Endothelial cell of umbilical vein (primary cell): ENCODE data around the gene TCN2. TPM values are rescaled to one million over a fixed set of nuclear protein-coding genes. Genes with fewer than 3 reads are reported as not detected.

Source experiments
- BruUV-seq: library from RNA; stranded (reverse); fragments of 400-500 nt; replicated peaks from 2 replicates; lab custom pipeline; 2021; lab: Mats Ljungman, UMichigan
- CTCF ChIA-PET: fragments of 300-600, 350-600 bp; sonication (Branson Sonifier 250); formaldehyde crosslinking; loops from one replicate; lab custom pipeline; 2021; ENCODE audit warnings: antibody characterized with exemption, inconsistent platforms; lab: Charles Lee
- POLR2A ChIA-PET: fragments of 300-600, 350-600 bp; sonication (Branson Sonifier 250); formaldehyde crosslinking; loops from one replicate; lab custom pipeline; 2021; ENCODE audit warnings: antibody characterized with exemption, inconsistent platforms; lab: Charles Lee
- DNase-seq: peaks from one replicate; pipeline ENCODE4 v3.0.0-alpha.2; 2011; ENCODE audit warnings: low read depth, low spot score
- FAIRE-seq: peaks from 2 replicates; lab custom pipeline; 2011; peaks lifted over from hg19 to GRCh38; lab: Jason Lieb, UNC
- H2AFZ ChIP-seq: 2 replicates; pipeline ENCODE4 v1.6.0; 2012; ENCODE audit warnings: low read depth, low read length, control low read depth, inconsistent platforms
- H3K27ac ChIP-seq: 2 replicates; pipeline ENCODE4 v1.5.1; 2011; ENCODE audit warnings: low read depth, mild to moderate bottlenecking, control low read depth, low read length, moderate library complexity; ENCODE audit not compliant: insufficient read depth
- H3K27me3 ChIP-seq, 2 experiments: 2 replicates each; pipeline versions ENCODE4 v1.6.0 to v1.6.1; 2011; ENCODE audit warnings: low read length in 2 of 2, mixed read lengths in 1 of 2; ENCODE audit not compliant: control insufficient read depth in 2 of 2, insufficient read depth in 2 of 2
- H3K36me3 ChIP-seq, 2 experiments: 2 replicates in 1 of 2; 3 replicates in 1 of 2; pipeline ENCODE4 v1.5.1; 2011; ENCODE audit warnings: low read length in 2 of 2, mild to moderate bottlenecking in 1 of 2, moderate library complexity in 1 of 2; ENCODE audit not compliant: control insufficient read depth in 2 of 2, insufficient read depth in 2 of 2; ENCODE audit errors: extremely low read depth in 1 of 2
- H3K4me1 ChIP-seq: 3 replicates; pipeline ENCODE4 v1.5.1; 2011; ENCODE audit warnings: mild to moderate bottlenecking, low read length; ENCODE audit not compliant: control insufficient read depth, insufficient read depth; ENCODE audit errors: extremely low read depth
- H3K4me2 ChIP-seq: 2 replicates; pipeline ENCODE4 v1.6.1; 2011; ENCODE audit warnings: low read length, control low read depth, mixed read lengths; ENCODE audit not compliant: insufficient read depth
- H3K4me3 ChIP-seq, 3 experiments: fragments of 200-600 bp in 1 of 3; sonication (generic), shearing (Covaris generic) in 1 of 3; replicated peaks in 1 of 3; 2 replicates each; pipeline ENCODE4 v1.5.1; 2011 to 2016; ENCODE audit warnings: control low read depth in 3 of 3, low read length in 3 of 3, mild to moderate bottlenecking in 2 of 3, inconsistent platforms in 1 of 3, low read depth in 1 of 3, moderate library complexity in 1 of 3; ENCODE audit not compliant: insufficient read depth in 1 of 3
- H3K79me2 ChIP-seq: 2 replicates; pipeline ENCODE4 v1.6.0; 2012; ENCODE audit warnings: low read length, inconsistent platforms; ENCODE audit not compliant: control insufficient read depth, insufficient read depth
- H3K9ac ChIP-seq: replicated peaks from 2 replicates; pipeline ENCODE3; 2011; ENCODE audit warnings: low read length, control low read depth; ENCODE audit not compliant: insufficient read depth; ENCODE audit errors: extremely low read depth
- H3K9me1 ChIP-seq: replicated peaks from 3 replicates; pipeline ENCODE4 v1.6.0; 2011; ENCODE audit warnings: mild to moderate bottlenecking, low read length; ENCODE audit not compliant: control insufficient read depth, insufficient read depth; ENCODE audit errors: extremely low read depth
- H3K9me3 ChIP-seq: replicated peaks from 2 replicates; pipeline ENCODE4 v1.5.1; 2012; ENCODE audit warnings: low read length, inconsistent platforms; ENCODE audit not compliant: control insufficient read depth, insufficient read depth
- H4K20me1 ChIP-seq: replicated peaks from 2 replicates; pipeline ENCODE3; 2011; ENCODE audit warnings: mild to moderate bottlenecking, low read length; ENCODE audit not compliant: control insufficient read depth, insufficient read depth; ENCODE audit errors: extremely low read depth
- CTCF ChIP-seq, 2 donors: IDR thresholded peaks; 1 replicate in 1 of 2; 2 replicates in 1 of 2; pipeline ENCODE4 v1.5.1; 2011; ENCODE audit warnings: low read length in 2 of 2, mild to moderate bottlenecking in 2 of 2, moderate library complexity in 2 of 2, control low read depth in 1 of 2, inconsistent platforms in 1 of 2, low read depth in 1 of 2; ENCODE audit not compliant: insufficient read depth in 1 of 2; ENCODE audit errors: extremely low read depth in 1 of 2
- dilution Hi-C: fragments of 300-500 bp; cut with MboI; formaldehyde crosslinking; loops from one replicate; pipeline ENCODE4 v1.15.0; 2019; ENCODE audit warnings: low sequenced_read_pairs; ENCODE audit not compliant: extremely low pct_ligation_motif_present
- intact Hi-C: fragments of 100-400 bp; cut with micrococcal nuclease; formaldehyde crosslinking; loops from one replicate; pipeline ENCODE4 v1.10.0; 2022
- polyA plus RNA-seq, 4 experiments: library from polyadenylated mRNA; depleted of rRNA in 3 of 4; stranded (reverse) in 3 of 4; unstranded in 1 of 4; fragments of >200 nt; gene quantifications; 2 replicates each; pipeline versions ENCODE4 v1.2.1 to v1.2.3, GENCODE V29; 2011 to 2012; ENCODE audit warnings: missing spikeins in 1 of 4
- total RNA-seq: library from RNA; stranded (reverse); gene quantifications from 2 replicates; pipeline ENCODE4 v1.2.3, GENCODE V29; 2021
- TF ChIP-seq, protein P1 (sequence below): IDR thresholded peaks from 2 replicates; pipeline ENCODE4 v1.6.1; 2011; ENCODE audit not compliant: insufficient read depth, insufficient read length

The TCN2 gene
- total and polyA plus RNA-seq, 2 donors (not counting 3 experiments of a cell fraction or from before 2014, with no cell fraction given): 80.6 to 188 TPM

- Histone ChIP-seq H4K20me1 (no peaks in the 10 kb centered on the region), H3K9ac (peak overlapping the region; percentile 79), H3K9me1 (no peaks in the 10 kb centered on the region), H3K79me2 (peaks cover 45% of the 10 kb centered on the region), H3K4me3 (peak overlapping the region; percentile 52 to 85 (median 68)), H3K36me3 (no peaks in the 10 kb centered on the region), H3K9me3 (no peaks in the 10 kb centered on the region), H3K4me1 (peaks cover 31% of the 10 kb centered on the region), H2AFZ (peak overlapping the region; percentile 65), H3K27me3 (no peaks in the 10 kb centered on the region), H3K27ac (peak overlapping the region; percentile 54), H3K4me2 (peak overlapping the region; percentile 95)
- peak; percentile 31 for DNase-seq
- BruUV-seq: no TSS peak
- intact Hi-C loops: no loop called here
- ChIA-PET CTCF (interaction anchor here (1.0 to 4.4 kb wide), 15 partner anchors 9 to 118 kb away, joined by 3 to 486 read pairs (median 17); partner anchors contain the start of genes DUSP18, OSBP2 and TCN2), POLR2A (interaction anchor here (0.6 to 1.6 kb wide), 3 partner anchors 14 to 1102 kb away, joined by 3 to 9 read pairs (median 6); no protein-coding TSS in a partner anchor)
- dilution Hi-C loops: no loop called here
- FAIRE-seq: peak; percentile 71
- TF ChIP-seq, protein P1, sequence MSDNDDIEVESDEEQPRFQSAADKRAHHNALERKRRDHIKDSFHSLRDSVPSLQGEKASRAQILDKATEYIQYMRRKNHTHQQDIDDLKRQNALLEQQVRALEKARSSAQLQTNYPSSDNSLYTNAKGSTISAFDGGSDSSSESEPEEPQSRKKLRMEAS: no peak
- TF ChIP-seq CTCF (IDR thresholded peaks at IDR 0.05; ENCODE audit: extremely low read depth in 1 of 2, insufficient read depth in 1 of 2, low read depth in 1 of 2, low read length in 2 of 2): peak in 1 of 2 donors; percentile 5
Measured at GRCh38 chr22:30636226-30637077, 29.5 kb downstream of the TCN2 start.
